K562 (cell line): ENCODE results near the gene SIGLEC7. TPM values are rescaled to one million over a fixed set of nuclear protein-coding genes. Genes with fewer than 3 reads are reported as not detected.

ENCODE experiments used
- CCNT2 ChIP-seq: IDR thresholded peaks from 2 replicates; pipeline ENCODE4 v1.6.1; 2011; ENCODE audit warnings: borderline replicate concordance, low read depth, mild to moderate bottlenecking, moderate library complexity, mixed read lengths, low read length; ENCODE audit not compliant: insufficient read length; ENCODE audit errors: extremely low read depth
- ESRRA ChIP-seq: fragments of 450-650 bp; IDR thresholded peaks from 2 replicates; pipeline ENCODE4 v1.6.1; 2014; ENCODE audit warnings: low read depth, mild to moderate bottlenecking, moderate library complexity, borderline replicate concordance
- FOXK2 ChIP-seq, 2 experiments: fragments of 450-650 bp; IDR thresholded peaks in 1 of 2; conservative IDR thresholded peaks in 1 of 2; 2 replicates each; pipeline ENCODE4 v1.6.1; 2016; ENCODE audit warnings: low read depth in 2 of 2, mild to moderate bottlenecking in 1 of 2
- GTF2F1 ChIP-seq: IDR thresholded peaks from 2 replicates; pipeline ENCODE4 v1.6.1; 2011; ENCODE audit warnings: low read depth, low read length, improper control_type of control experiment
- HDAC1 ChIP-seq, 2 experiments: fragments of 450-650 bp; IDR thresholded peaks; 2 replicates each; pipeline ENCODE4 v1.6.1; 2016 to 2017; ENCODE audit warnings: inconsistent platforms in 1 of 2, mild to moderate bottlenecking in 1 of 2, moderate library complexity in 1 of 2
- MEIS2 ChIP-seq: fragments of 450-650 bp; IDR thresholded peaks from 2 replicates; pipeline ENCODE4 v1.6.1; 2014; ENCODE audit warnings: mild to moderate bottlenecking; ENCODE audit not compliant: partially characterized antibody
- MXI1 ChIP-seq: IDR thresholded peaks from 2 replicates; pipeline ENCODE4 v1.6.1; 2011; ENCODE audit warnings: low read depth, mild to moderate bottlenecking, improper control_type of control experiment, low read length
- NCOA1 ChIP-seq: fragments of 450-650 bp; IDR thresholded peaks from 2 replicates; pipeline ENCODE4 v1.6.1; 2016; ENCODE audit warnings: low read depth
- NCOA4 ChIP-seq: fragments of 450-650 bp; IDR thresholded peaks from 2 replicates; pipeline ENCODE4 v1.6.1; 2018; ENCODE audit warnings: mild to moderate bottlenecking; ENCODE audit not compliant: partially characterized antibody
- NFATC3 ChIP-seq: fragments of 450-650 bp; IDR thresholded peaks from 2 replicates; pipeline ENCODE4 v1.6.1; 2017; ENCODE audit warnings: mild to moderate bottlenecking
- NFXL1 ChIP-seq: fragments of 450-650 bp; formaldehyde crosslinking; IDR thresholded peaks from 2 replicates; pipeline ENCODE4 v1.4.0; 2021; ENCODE audit warnings: mild to moderate bottlenecking
- PTTG1 ChIP-seq: fragments of 450-650 bp; IDR thresholded peaks from 2 replicates; pipeline ENCODE4 v1.6.1; 2016; ENCODE audit warnings: low read depth, mild to moderate bottlenecking, missing genetic modification characterization, missing compliant biosample characterization
- SMAD3 ChIP-seq: fragments of 450-650 bp; formaldehyde crosslinking; conservative IDR thresholded peaks from 2 replicates; pipeline ENCODE4 v1.4.0; 2020; ENCODE audit warnings: mild to moderate bottlenecking
- SMARCA5 ChIP-seq: fragments of 450-650 bp; IDR thresholded peaks from 2 replicates; pipeline ENCODE4 v1.6.1; 2016
- SPI1 ChIP-seq: IDR thresholded peaks from 2 replicates; pipeline ENCODE4 v1.6.1; 2011; ENCODE audit warnings: low read depth, low read length, control low read depth, borderline replicate concordance
- TCFL5 ChIP-seq: fragments of 250-450 bp; sonication (Bioruptor Pico); conservative IDR thresholded peaks from 2 replicates; pipeline ENCODE4 v1.6.1; 2021; ENCODE audit warnings: mild to moderate bottlenecking, moderate library complexity, matching md5 sums
- TRIM24 ChIP-seq, 2 experiments: fragments of 450-650 bp; IDR thresholded peaks; 2 replicates each; pipeline ENCODE4 v1.6.1; 2016
- ZKSCAN3 ChIP-seq: fragments of 250-450 bp; sonication (Bioruptor Pico); IDR thresholded peaks from 2 replicates; pipeline ENCODE4 v1.4.0; 2020
- ZNF12 ChIP-seq: sonication (generic); formaldehyde crosslinking; IDR thresholded peaks from 2 replicates; pipeline ENCODE4 v1.4.0; 2020; ENCODE audit warnings: mild to moderate bottlenecking, missing genetic modification reagents
- ZNF764 ChIP-seq: fragments of 250-450 bp; sonication (Bioruptor Pico); IDR thresholded peaks from 2 replicates; pipeline ENCODE4 v1.4.0; 2020; ENCODE audit warnings: low read depth, mild to moderate bottlenecking, moderate library complexity
- polyA plus RNA-seq, 8 experiments: library from polyadenylated mRNA; depleted of rRNA in 4 of 8; stranded (reverse) in 5 of 8; unstranded in 3 of 8; fragments of >200 nt; fragmentation: Nextera tagmentation in 2 of 8; fragmentation: Illumina TruSeq in 1 of 8; extraction: Ambion mirVana in 2 of 8; extraction: Trizol in 1 of 8; gene quantifications; 2 replicates each; pipeline versions ENCODE4 v1.2.1 to v1.2.3, GENCODE V29; 2011 to 2014; ENCODE audit warnings: inconsistent platforms in 1 of 8, missing spikeins in 1 of 8
- total RNA-seq, 7 experiments: library from RNA; depleted of rRNA in 6 of 7; stranded (reverse); fragments of >200 nt in 6 of 7; fragmentation: Illumina TruSeq in 2 of 7; extraction: Trizol in 2 of 7; gene quantifications; 2 replicates each; pipeline versions ENCODE4 v1.2.1 to v1.2.3, GENCODE V29; 2011 to 2021; ENCODE audit warnings: low replicate concordance in 1 of 7
- TF ChIP-seq, protein P1 (sequence below): fragments of 450-650 bp; IDR thresholded peaks from one replicate; pipeline ENCODE4 v1.6.1; 2018; ENCODE audit warnings: mild to moderate bottlenecking, moderate library complexity; ENCODE audit not compliant: partially characterized antibody
- TF ChIP-seq, protein P2 (sequence below): sonication (generic); formaldehyde crosslinking; IDR thresholded peaks from 2 replicates; pipeline ENCODE4 v1.9.0; 2022; ENCODE audit warnings: mild to moderate bottlenecking, missing genetic modification reagents
- TF ChIP-seq, protein P3 (sequence below): sonication (generic); formaldehyde crosslinking; IDR thresholded peaks from 2 replicates; pipeline ENCODE4 v1.8.0; 2022; ENCODE audit warnings: mild to moderate bottlenecking, low read depth, missing genetic modification reagents
- TF ChIP-seq, protein P4 (sequence below): fragments of 250-450 bp; sonication (Bioruptor Pico); IDR thresholded peaks from 2 replicates; pipeline ENCODE4 v1.5.0; 2021; ENCODE audit warnings: mild to moderate bottlenecking, borderline replicate concordance

The SIGLEC7 gene
- total and polyA plus RNA-seq, 9 of the 15 experiments (the other 6 are each of a cell fraction or from before 2014, with no cell fraction given): 0.10 to 0.12 TPM; not detected in 7

DNA sequence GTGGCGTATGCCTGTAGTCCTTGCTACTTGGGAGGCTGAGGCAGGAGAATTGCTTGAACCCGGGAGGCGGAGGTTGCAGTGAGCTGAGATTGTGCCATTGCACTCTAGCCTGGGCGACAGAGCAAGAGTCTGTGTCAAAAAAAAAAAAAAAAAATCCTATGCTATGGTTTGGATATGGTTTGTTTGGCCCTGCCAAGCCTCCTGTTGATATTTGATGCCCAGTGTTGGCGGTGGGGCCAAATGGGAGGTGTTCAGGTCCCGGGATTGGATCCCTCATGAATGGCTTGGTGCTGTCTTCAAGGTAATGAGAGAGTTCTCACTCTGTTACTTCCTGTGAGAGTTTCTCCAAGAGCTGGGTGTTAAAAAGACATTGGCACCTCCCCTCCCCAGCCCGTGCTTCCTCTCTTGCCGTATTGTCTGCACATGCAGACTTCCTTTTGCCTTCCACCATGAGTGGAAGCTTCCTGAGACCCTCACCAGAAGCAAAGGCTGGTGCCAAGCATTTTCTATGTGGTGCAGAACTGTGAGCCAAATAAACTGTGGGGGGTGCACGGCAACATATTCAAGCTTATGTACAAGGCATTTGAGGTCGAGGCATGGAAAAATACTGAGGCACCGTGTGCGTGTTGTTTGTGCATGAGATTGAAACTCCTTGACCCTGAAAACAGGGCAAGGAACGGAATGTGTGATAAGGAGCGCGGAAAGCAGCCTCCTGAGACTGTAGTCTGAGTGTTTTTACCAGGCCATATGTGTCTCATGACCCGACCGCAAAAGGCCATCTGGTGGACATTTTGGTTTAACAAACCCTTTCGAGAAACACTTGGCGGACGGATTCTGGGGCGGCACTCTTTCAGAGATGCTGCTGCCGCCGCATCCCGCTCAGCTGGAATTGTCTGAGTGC lies 10.1 kb upstream of the SIGLEC7 start (continued):
- TF ChIP-seq ESRRA: peak; percentile 91
- TF ChIP-seq ZNF12 (CRISPR knock-in tag): no peak
- TF ChIP-seq ZKSCAN3 (CRISPR knock-in tag): no peak
- no peak for TF ChIP-seq NFXL1 (CRISPR knock-in tag)
- no peak for TF ChIP-seq TCFL5 (CRISPR knock-in tag)
- no peak for TF ChIP-seq NFATC3
- TF ChIP-seq, protein P1, sequence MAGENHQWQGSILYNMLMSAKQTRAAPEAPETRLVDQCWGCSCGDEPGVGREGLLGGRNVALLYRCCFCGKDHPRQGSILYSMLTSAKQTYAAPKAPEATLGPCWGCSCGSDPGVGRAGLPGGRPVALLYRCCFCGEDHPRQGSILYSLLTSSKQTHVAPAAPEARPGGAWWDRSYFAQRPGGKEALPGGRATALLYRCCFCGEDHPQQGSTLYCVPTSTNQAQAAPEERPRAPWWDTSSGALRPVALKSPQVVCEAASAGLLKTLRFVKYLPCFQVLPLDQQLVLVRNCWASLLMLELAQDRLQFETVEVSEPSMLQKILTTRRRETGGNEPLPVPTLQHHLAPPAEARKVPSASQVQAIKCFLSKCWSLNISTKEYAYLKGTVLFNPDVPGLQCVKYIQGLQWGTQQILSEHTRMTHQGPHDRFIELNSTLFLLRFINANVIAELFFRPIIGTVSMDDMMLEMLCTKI: no peak
- peak in 1 of 2 experiments; percentile 56; a peak in 1 of 4 replicates for TF ChIP-seq TRIM24 (IDR thresholded peaks at IDR 0.05)
- TF ChIP-seq, protein P2, sequence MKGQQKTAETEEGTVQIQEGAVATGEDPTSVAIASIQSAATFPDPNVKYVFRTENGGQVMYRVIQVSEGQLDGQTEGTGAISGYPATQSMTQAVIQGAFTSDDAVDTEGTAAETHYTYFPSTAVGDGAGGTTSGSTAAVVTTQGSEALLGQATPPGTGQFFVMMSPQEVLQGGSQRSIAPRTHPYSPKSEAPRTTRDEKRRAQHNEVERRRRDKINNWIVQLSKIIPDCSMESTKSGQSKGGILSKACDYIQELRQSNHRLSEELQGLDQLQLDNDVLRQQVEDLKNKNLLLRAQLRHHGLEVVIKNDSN (CRISPR knock-in tag): peak; percentile 42
- TF ChIP-seq NCOA1: 0 out of 2 replicates have a peak, but pooled peaks have one; percentile 45
- no peak for TF ChIP-seq SPI1
- TF ChIP-seq HDAC1 (IDR thresholded peaks at IDR 0.05): peak in 1 of 2 experiments; percentile 72; a peak in 1 of 4 replicates
- TF ChIP-seq, protein P3, sequence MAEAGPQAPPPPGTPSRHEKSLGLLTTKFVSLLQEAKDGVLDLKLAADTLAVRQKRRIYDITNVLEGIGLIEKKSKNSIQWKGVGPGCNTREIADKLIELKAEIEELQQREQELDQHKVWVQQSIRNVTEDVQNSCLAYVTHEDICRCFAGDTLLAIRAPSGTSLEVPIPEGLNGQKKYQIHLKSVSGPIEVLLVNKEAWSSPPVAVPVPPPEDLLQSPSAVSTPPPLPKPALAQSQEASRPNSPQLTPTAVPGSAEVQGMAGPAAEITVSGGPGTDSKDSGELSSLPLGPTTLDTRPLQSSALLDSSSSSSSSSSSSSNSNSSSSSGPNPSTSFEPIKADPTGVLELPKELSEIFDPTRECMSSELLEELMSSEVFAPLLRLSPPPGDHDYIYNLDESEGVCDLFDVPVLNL: no peak
- no peak for TF ChIP-seq MEIS2
- no peak for TF ChIP-seq PTTG1 (tag)
- no peak for TF ChIP-seq CCNT2
- no peak for TF ChIP-seq NCOA4
- no peak for TF ChIP-seq SMAD3 (CRISPR knock-in tag)
- TF ChIP-seq ZNF764 (CRISPR knock-in tag): no peak
- TF ChIP-seq FOXK2 (conservative IDR thresholded peaks at IDR 0.05 in 1 of 2, IDR thresholded peaks at IDR 0.05 in 1 of 2; ENCODE audit: low read depth in 2 of 2): peak; percentile 40 to 64; a peak in 1 of 4 replicates
- TF ChIP-seq GTF2F1: no peak
- TF ChIP-seq, protein P4, sequence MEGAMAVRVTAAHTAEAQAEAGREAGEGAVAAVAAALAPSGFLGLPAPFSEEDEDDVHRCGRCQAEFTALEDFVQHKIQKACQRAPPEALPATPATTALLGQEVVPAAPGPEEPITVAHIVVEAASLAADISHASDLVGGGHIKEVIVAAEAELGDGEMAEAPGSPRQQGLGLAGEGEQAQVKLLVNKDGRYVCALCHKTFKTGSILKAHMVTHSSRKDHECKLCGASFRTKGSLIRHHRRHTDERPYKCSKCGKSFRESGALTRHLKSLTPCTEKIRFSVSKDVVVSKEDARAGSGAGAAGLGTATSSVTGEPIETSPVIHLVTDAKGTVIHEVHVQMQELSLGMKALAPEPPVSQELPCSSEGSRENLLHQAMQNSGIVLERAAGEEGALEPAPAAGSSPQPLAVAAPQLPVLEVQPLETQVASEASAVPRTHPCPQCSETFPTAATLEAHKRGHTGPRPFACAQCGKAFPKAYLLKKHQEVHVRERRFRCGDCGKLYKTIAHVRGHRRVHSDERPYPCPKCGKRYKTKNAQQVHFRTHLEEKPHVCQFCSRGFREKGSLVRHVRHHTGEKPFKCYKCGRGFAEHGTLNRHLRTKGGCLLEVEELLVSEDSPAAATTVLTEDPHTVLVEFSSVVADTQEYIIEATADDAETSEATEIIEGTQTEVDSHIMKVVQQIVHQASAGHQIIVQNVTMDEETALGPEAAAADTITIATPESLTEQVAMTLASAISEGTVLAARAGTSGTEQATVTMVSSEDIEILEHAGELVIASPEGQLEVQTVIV: no peak
- no peak for TF ChIP-seq MXI1
- no peak for TF ChIP-seq SMARCA5
